Stimulated activated CD8-positive, alpha-beta memory T cell treated with anti-CD3 and anti-CD28 coated beads, Interleukin-12 subunit alpha, Interleukin-12 subunit beta, amount 100 ng/mL, for 24 hours (primary cell): Measurements from ENCODE around the gene ICA1L.

Source experiments
- DNase-seq: peaks from one replicate; pipeline ENCODE4 v3.0.0-alpha.2; 2020; ENCODE audit errors: extremely low read depth

ICA1L gene

DNA sequence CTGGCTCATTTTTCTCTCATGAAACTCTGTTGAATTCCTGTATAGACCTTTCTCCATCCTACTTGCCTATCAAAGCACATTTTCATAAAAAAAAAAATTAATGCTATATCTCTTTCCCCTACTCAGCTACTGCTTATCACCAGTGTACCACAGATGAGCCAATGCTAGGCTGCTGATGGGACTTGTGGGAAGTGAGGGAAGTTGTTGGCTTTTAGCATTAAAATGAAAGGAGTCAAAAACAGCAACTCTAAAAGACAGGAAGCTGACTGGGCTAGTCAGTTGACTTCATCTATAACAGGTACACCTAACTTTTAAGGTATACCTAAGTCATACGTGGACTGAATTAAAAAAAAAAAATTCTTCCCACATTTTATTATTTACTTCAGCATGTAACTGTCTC, 134.7 kb downstream of the ICA1L start:
- DNase-seq: no peak

GRCh38 chr2:202726070-202726469, 145.5 kb downstream of the ICA1L start:
- no peak for DNase-seq

GRCh38 chr2:202723746-202724145, 147.8 kb downstream of the ICA1L start:
- DNase-seq: no peak
